DMS 273 treated with DMSO at 0.1 percent for 48 hours (cell line): ENCODE data around the gene GGA1.

Experiments
- DNase-seq: peaks from one replicate; lab custom pipeline; 2025; lab: John Stamatoyannopoulos, UW

The GGA1 gene

GRCh38 chr22:37674951-37675929, 66.6 kb downstream of the GGA1 start, which contains the start of gene LGALS1:
LGALS1 (plus strand) TSS chr22:37675636; CDS start chr22:37675703, 67 bp downstream.
- peak; percentile 38 for DNase-seq

- no peak for DNase-seq
Observed at GRCh38 chr22:37675930-37676735, 67.5 kb downstream of the GGA1 start.

- no peak for DNase-seq
Observed at GRCh38 chr22:37676736-37677492, 68.3 kb downstream of the GGA1 start.

GRCh38 chr22:37677493-37677974, 68.9 kb downstream of the GGA1 start:
- no peak for DNase-seq

- no peak for DNase-seq
Observed at GRCh38 chr22:37678372-37678771, 69.7 kb downstream of the GGA1 start.

GRCh38 chr22:37679670-37680069, 71.0 kb downstream of the GGA1 start:
- no peak for DNase-seq

GRCh38 chr22:37680191-37680851, 71.7 kb downstream of the GGA1 start:
- no peak for DNase-seq

GRCh38 chr22:37681001-37681424, 72.4 kb downstream of the GGA1 start:
- no peak for DNase-seq

- DNase-seq, result peak; percentile 4
Observed at GRCh38 chr22:37681556-37682049, 73.0 kb downstream of the GGA1 start.
